ENCODE measurements around the gene USP31.

The USP31 gene

GRCh38 chr16:23131931-23132621, 17.2 kb downstream of the USP31 start:
- TF ChIP-seq USF1 (IDR thresholded peaks at IDR 0.05): no peak
- TF ChIP-seq TCF12 (IDR thresholded peaks at IDR 0.05; ENCODE audit: low read depth): no peak
- TF ChIP-seq YY1 (IDR thresholded peaks at IDR 0.05; ENCODE audit: low read depth): no peak
- TF ChIP-seq TAF1 (IDR thresholded peaks at IDR 0.05; ENCODE audit: low read depth): no peak
- TF ChIP-seq EGR1 (IDR thresholded peaks at IDR 0.05): no peak
- TF ChIP-seq, protein P1, sequence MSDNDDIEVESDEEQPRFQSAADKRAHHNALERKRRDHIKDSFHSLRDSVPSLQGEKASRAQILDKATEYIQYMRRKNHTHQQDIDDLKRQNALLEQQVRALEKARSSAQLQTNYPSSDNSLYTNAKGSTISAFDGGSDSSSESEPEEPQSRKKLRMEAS (IDR thresholded peaks at IDR 0.05): no peak
- TF ChIP-seq EP300 (IDR thresholded peaks at IDR 0.05; ENCODE audit: borderline replicate concordance): no peak
- TF ChIP-seq REST (IDR thresholded peaks at IDR 0.05; ENCODE audit: low read depth): no peak

GRCh38 chr16:23131436-23131835, 17.8 kb downstream of the USP31 start:
- TF ChIP-seq YY1 (IDR thresholded peaks at IDR 0.05; ENCODE audit: low read depth) (no peak), EGR1 (IDR thresholded peaks at IDR 0.05) (no peak), FOXM1 (IDR thresholded peaks at IDR 0.05; ENCODE audit: borderline replicate concordance, low read depth) (no peak), RAD21 (IDR thresholded peaks at IDR 0.05; ENCODE audit: low read depth) (no peak), REST (IDR thresholded peaks at IDR 0.05; ENCODE audit: low read depth) (no peak), TEAD4 (IDR thresholded peaks at IDR 0.05) (no peak), ZBTB7A (IDR thresholded peaks at IDR 0.05; ENCODE audit: low read depth) (no peak), TCF12 (IDR thresholded peaks at IDR 0.05; ENCODE audit: low read depth) (no peak), NFIC (IDR thresholded peaks at IDR 0.05) (no peak), CEBPB (IDR thresholded peaks at IDR 0.05) (no peak), EP300 (IDR thresholded peaks at IDR 0.05; ENCODE audit: borderline replicate concordance) (no peak), USF1 (IDR thresholded peaks at IDR 0.05) (no peak), TAF1 (IDR thresholded peaks at IDR 0.05; ENCODE audit: low read depth) (no peak), CREB1 (IDR thresholded peaks at IDR 0.05; ENCODE audit: low read depth) (no peak)
- TF ChIP-seq, protein P1 (IDR thresholded peaks at IDR 0.05): no peak

DNA sequence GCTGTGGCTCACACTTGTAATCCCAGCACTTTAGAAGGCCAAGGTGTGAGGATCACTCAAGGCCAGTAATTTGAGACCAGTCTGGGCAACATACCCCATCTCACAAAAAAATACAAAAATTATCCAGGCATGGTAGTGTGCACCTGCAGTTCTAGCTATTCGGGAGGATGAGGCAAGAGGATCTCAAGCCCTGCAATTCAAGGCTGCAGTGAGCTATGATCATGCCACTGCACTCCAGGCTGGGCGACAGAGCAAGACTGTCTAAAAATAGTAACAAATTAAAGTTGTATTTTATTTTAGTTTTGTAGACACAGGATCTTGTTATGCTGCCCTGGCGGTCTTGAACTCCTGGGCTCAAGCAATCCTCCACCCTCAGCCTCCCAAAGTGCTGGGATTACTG, 18.2 kb downstream of the USP31 start:
- no peak for TF ChIP-seq USF1 (IDR thresholded peaks at IDR 0.05)
- TF ChIP-seq NFIC (IDR thresholded peaks at IDR 0.05): no peak
- TF ChIP-seq TEAD4 (IDR thresholded peaks at IDR 0.05): no peak
- no peak for TF ChIP-seq TCF12 (IDR thresholded peaks at IDR 0.05; ENCODE audit: low read depth)
- no peak for TF ChIP-seq ZBTB7A (IDR thresholded peaks at IDR 0.05; ENCODE audit: low read depth)
- no peak for TF ChIP-seq EP300 (IDR thresholded peaks at IDR 0.05; ENCODE audit: borderline replicate concordance)
- no peak for TF ChIP-seq CEBPB (IDR thresholded peaks at IDR 0.05)

GRCh38 chr16:23129686-23130085, 19.6 kb downstream of the USP31 start:
- TF ChIP-seq TAF1 (IDR thresholded peaks at IDR 0.05; ENCODE audit: low read depth) (no peak), EP300 (IDR thresholded peaks at IDR 0.05; ENCODE audit: borderline replicate concordance) (no peak), TEAD4 (IDR thresholded peaks at IDR 0.05) (no peak), ZBTB7A (IDR thresholded peaks at IDR 0.05; ENCODE audit: low read depth) (no peak), CEBPB (IDR thresholded peaks at IDR 0.05) (no peak), FOXM1 (IDR thresholded peaks at IDR 0.05; ENCODE audit: borderline replicate concordance, low read depth) (no peak), EGR1 (IDR thresholded peaks at IDR 0.05) (no peak)

GRCh38 chr16:23128056-23128455, 21.2 kb downstream of the USP31 start:
- TF ChIP-seq USF1 (IDR thresholded peaks at IDR 0.05): no peak
- TF ChIP-seq TAF1 (IDR thresholded peaks at IDR 0.05; ENCODE audit: low read depth): no peak
- TF ChIP-seq RAD21 (IDR thresholded peaks at IDR 0.05; ENCODE audit: low read depth): no peak
- TF ChIP-seq, protein P1 (IDR thresholded peaks at IDR 0.05): no peak
- no peak for TF ChIP-seq ZBTB7A (IDR thresholded peaks at IDR 0.05; ENCODE audit: low read depth)
- no peak for TF ChIP-seq CEBPB (IDR thresholded peaks at IDR 0.05)
- no peak for TF ChIP-seq NFIC (IDR thresholded peaks at IDR 0.05)
- no peak for TF ChIP-seq EGR1 (IDR thresholded peaks at IDR 0.05)
- no peak for TF ChIP-seq FOXM1 (IDR thresholded peaks at IDR 0.05; ENCODE audit: borderline replicate concordance, low read depth)
- TF ChIP-seq CREB1 (IDR thresholded peaks at IDR 0.05; ENCODE audit: low read depth): no peak
- TF ChIP-seq REST (IDR thresholded peaks at IDR 0.05; ENCODE audit: low read depth): no peak
- TF ChIP-seq EP300 (IDR thresholded peaks at IDR 0.05; ENCODE audit: borderline replicate concordance): no peak
- TF ChIP-seq TEAD4 (IDR thresholded peaks at IDR 0.05): no peak
